Kidney (tissue), 14 donors: ENCODE results near the gene RNPEP. TPM values are rescaled to one million over a fixed set of nuclear protein-coding genes. Genes with fewer than 3 reads are reported as not detected.

ENCODE experiments used
- DNase-seq, 5 donors: peaks; one replicate each; pipeline ENCODE4 v3.0.0-alpha.2; 2013 to 2020
- FAIRE-seq: peaks from 2 replicates; lab custom pipeline; 2012; peaks lifted over from hg19 to GRCh38; lab: Jason Lieb, UNC
- H3K27ac ChIP-seq, 2 donors: one replicate each; pipeline ENCODE4 v1.7.0; 2013; ENCODE audit warnings: low read depth in 2 of 2, low read length in 2 of 2, inconsistent platforms in 1 of 2
- H3K27me3 ChIP-seq: one replicate; pipeline ENCODE4 v1.7.1; 2013; ENCODE audit warnings: low read length, inconsistent platforms; ENCODE audit not compliant: control insufficient read depth, insufficient read depth
- H3K36me3 ChIP-seq, 3 donors: one replicate each; pipeline versions ENCODE4 v1.7.0 to v1.7.1; 2013; ENCODE audit warnings: low read length in 3 of 3, control low read depth in 1 of 3, inconsistent platforms in 1 of 3; ENCODE audit not compliant: insufficient read depth in 3 of 3, control insufficient read depth in 2 of 3
- H3K4me1 ChIP-seq, 3 donors: one replicate each; pipeline versions ENCODE4 v1.7.0 to v1.7.1; 2013; ENCODE audit warnings: low read length in 3 of 3, inconsistent platforms in 1 of 3, low read depth in 1 of 3; ENCODE audit not compliant: control insufficient read depth in 2 of 3, insufficient read depth in 2 of 3
- H3K4me3 ChIP-seq, 3 donors: one replicate each; pipeline versions ENCODE4 v1.7.0 to v1.8.1; 2013; ENCODE audit warnings: low read length in 3 of 3, control low read depth in 1 of 3, inconsistent platforms in 1 of 3
- H3K9ac ChIP-seq, 3 donors: one replicate each; pipeline versions ENCODE4 v1.7.0 to v1.7.1; 2013; ENCODE audit warnings: low read length in 3 of 3, control low read depth in 1 of 3, inconsistent platforms in 1 of 3
- H3K9me3 ChIP-seq, 3 donors: one replicate each; pipeline versions ENCODE4 v1.7.0 to v1.7.1; 2013; ENCODE audit warnings: low read length in 3 of 3, control low read depth in 1 of 3, inconsistent platforms in 1 of 3; ENCODE audit not compliant: control insufficient read depth in 2 of 3, insufficient read depth in 1 of 3
- CTCF ChIP-seq: IDR thresholded peaks from 3 replicates; pipeline ENCODE4 v1.5.1; 2012; ENCODE audit warnings: mild to moderate bottlenecking, moderate library complexity, borderline replicate concordance; ENCODE audit not compliant: insufficient read depth; ENCODE audit errors: extremely low read depth
- intact Hi-C: fragments of 100-400 bp; cut with DNase I; formaldehyde crosslinking; loops from one replicate; pipeline ENCODE4 v1.11.1; 2022
- polyA plus RNA-seq: library from polyadenylated mRNA; stranded (reverse); fragments of 350-450 nt; fragmentation: Illumina TruSeq; extraction: RNeasy Lipid Tissue Mini Kit (QIAGEN cat#74804); gene quantifications from one replicate; pipeline ENCODE4 v1.2.3, GENCODE V29; 2014; ENCODE audit warnings: low read depth, low replicate concordance; ENCODE audit not compliant: insufficient read depth
- total RNA-seq: library from RNA; stranded (reverse); fragmentation: NEBNext Ultra II Directional; extraction: Animal tissue kit (Norgen Biotek cat#: 25700); gene quantifications from one replicate; pipeline ENCODE4 v1.2.1, GENCODE V29; 2021
- donor health status: control.
- donor health status: control.
- donor health status: control.
- donor health status: control.
- donor health status: control.
- donor health status: DM: yes; HTN: yes; CAD: no.
- donor health status: Normal renal cell carcinoma (clear cell type).

Gene RNPEP
- total and polyA plus RNA-seq, 2 donors from 2014 or later, result 48.7 to 54.6 TPM

- peak overlapping the region; percentile 14 to 93 (median 34) for H3K9ac ChIP-seq
- no peaks in the 10 kb centered on the region for H3K27me3 ChIP-seq
- H3K9me3 ChIP-seq, result no peaks in the 10 kb centered on the region
- no peaks in the 10 kb centered on the region for H3K36me3 ChIP-seq
- peak overlapping the region; percentile 82 to 95 (median 90) for H3K4me3 ChIP-seq
- no peak for DNase-seq
- peak overlapping the region; percentile 78 to 82 for H3K27ac ChIP-seq
- intact Hi-C loops, result no loop called here
- no peak for TF ChIP-seq CTCF
- H3K4me1 ChIP-seq, result peaks cover 0 to 14% (median 2%) of the 10 kb centered on the region in 3 donors
- FAIRE-seq, result no peak
These were observed 945 bp downstream of the RNPEP start for GRCh38 chr1:201983380-201983805.

- no peaks in the 10 kb centered on the region for H3K27me3 ChIP-seq
- H3K4me3 ChIP-seq, result peak overlapping the region in 1 of 3 donors; percentile 7
- H3K4me1 ChIP-seq, result peaks cover 0 to 14% (median 2%) of the 10 kb centered on the region in 3 donors
- H3K9me3 ChIP-seq, result no peaks in the 10 kb centered on the region
- DNase-seq (peak in 1 of 5 donors; percentile 15), FAIRE-seq (no peak)
- intact Hi-C loops, result no loop called here
- TF ChIP-seq CTCF, result no peak
- H3K36me3 ChIP-seq, result peaks cover 0 to 7% (median 4%) of the 10 kb centered on the region in 3 donors
- no peak overlapping the region for H3K27ac ChIP-seq
- no peak overlapping the region for H3K9ac ChIP-seq
These were observed 2.0 kb downstream of the RNPEP start for GRCh38 chr1:201984446-201984845.

- Histone ChIP-seq H3K9me3 (no peaks in the 10 kb centered on the region), H3K4me1 (peaks cover 0 to 14% (median 2%) of the 10 kb centered on the region in 3 donors), H3K27me3 (no peaks in the 10 kb centered on the region), H3K36me3 (peaks cover 0 to 13% (median 9%) of the 10 kb centered on the region in 3 donors), H3K4me3 (no peak overlapping the region), H3K9ac (no peak overlapping the region), H3K27ac (no peak overlapping the region)
- DNase-seq (peak in 1 of 5 donors; percentile 14), FAIRE-seq (no peak)
- intact Hi-C loops, result no loop called here
- no peak for TF ChIP-seq CTCF
These were observed 2.9 kb downstream of the RNPEP start for GRCh38 chr1:201985355-201985754.

- H3K4me1 ChIP-seq, result peaks cover 0 to 5% (median 1%) of the 10 kb centered on the region in 3 donors
- FAIRE-seq, result no peak
- no peak overlapping the region for H3K9ac ChIP-seq
- H3K27me3 ChIP-seq, result no peaks in the 10 kb centered on the region
- H3K27ac ChIP-seq, result no peak overlapping the region
- H3K4me3 ChIP-seq, result no peak overlapping the region
- DNase-seq, result no peak
- H3K9me3 ChIP-seq, result no peaks in the 10 kb centered on the region
- peaks cover 3 to 33% (median 25%) of the 10 kb centered on the region in 3 donors for H3K36me3 ChIP-seq
- intact Hi-C loops, result no loop called here
- TF ChIP-seq CTCF, result no peak
These were observed 6.2 kb downstream of the RNPEP start for GRCh38 chr1:201988601-201989000.
